Transverse colon (tissue), 3 donors: Measurements from ENCODE around the gene MAP3K3.

Experiments
- EP300 ChIP-seq: sonication (generic); formaldehyde crosslinking; IDR thresholded peaks from one replicate; pipeline ENCODE4 v1.6.1; 2017; ENCODE audit warnings: antibody characterized with exemption, low read depth
- POLR2A ChIP-seq: fragments of 450-650 bp; IDR thresholded peaks from one replicate; pipeline ENCODE4 v1.6.1; 2016; ENCODE audit warnings: antibody characterized with exemption, mild to moderate bottlenecking, moderate library complexity
- TF ChIP-seq, protein P1 (sequence below), 5 experiments: fragments of 200-600 bp in 3 of 5; fragments of 450-650 bp in 2 of 5; sonication (generic) in 3 of 5; IDR thresholded peaks; 1 replicate in 2 of 5; 2 replicates in 3 of 5; pipeline ENCODE4 v1.5.1; 2016 to 2017; ENCODE audit warnings: antibody characterized with exemption in 5 of 5, inconsistent platforms in 3 of 5, mild to moderate bottlenecking in 2 of 5, moderate library complexity in 1 of 5

DNA sequence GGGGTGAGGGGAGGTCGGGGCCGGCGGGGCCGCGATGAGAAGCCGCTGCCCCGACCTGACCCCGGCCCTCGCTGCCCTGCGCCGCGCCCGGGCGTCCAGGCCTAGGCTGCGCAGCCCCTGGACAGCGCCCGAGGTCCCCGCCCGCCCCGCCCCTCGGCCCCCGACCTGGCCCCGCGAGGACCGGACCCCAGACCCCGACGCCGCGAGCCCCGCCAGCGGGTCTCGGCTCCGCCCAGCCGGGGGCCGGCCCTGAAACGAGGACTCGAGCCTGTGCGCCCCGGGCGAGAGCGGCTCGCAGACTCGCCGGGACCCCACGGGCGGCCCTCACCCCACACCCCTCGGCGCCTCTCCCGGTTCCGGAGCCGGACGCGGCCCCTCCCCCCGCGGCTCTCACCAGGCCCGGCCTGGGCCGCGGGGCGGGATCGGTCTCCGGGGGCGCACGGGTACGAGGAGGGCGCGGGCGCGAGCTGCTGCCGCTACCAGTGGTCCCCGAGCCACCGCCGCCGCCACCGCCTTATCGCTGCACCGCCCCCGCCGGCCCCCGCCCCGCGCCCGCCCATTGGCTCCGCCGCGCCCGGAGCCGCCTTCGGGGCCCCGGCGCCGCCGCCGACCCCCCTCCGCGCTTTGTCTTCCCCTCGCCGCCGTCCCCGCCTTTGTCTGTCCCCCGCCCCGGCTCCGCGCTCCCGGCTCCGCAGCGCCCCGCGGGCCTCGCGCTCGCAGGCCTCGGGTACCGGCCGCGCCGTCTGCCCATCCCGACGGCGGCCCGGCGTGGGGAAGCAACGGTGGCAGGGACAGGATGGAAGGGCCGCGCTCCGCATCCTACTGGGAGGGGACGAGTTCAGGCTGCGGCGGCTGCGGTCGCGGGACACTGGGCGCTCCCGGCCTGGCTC lies 77.7 kb downstream of the MAP3K3 start, which contains the start of gene LIMD2:
- TF ChIP-seq, protein P1, sequence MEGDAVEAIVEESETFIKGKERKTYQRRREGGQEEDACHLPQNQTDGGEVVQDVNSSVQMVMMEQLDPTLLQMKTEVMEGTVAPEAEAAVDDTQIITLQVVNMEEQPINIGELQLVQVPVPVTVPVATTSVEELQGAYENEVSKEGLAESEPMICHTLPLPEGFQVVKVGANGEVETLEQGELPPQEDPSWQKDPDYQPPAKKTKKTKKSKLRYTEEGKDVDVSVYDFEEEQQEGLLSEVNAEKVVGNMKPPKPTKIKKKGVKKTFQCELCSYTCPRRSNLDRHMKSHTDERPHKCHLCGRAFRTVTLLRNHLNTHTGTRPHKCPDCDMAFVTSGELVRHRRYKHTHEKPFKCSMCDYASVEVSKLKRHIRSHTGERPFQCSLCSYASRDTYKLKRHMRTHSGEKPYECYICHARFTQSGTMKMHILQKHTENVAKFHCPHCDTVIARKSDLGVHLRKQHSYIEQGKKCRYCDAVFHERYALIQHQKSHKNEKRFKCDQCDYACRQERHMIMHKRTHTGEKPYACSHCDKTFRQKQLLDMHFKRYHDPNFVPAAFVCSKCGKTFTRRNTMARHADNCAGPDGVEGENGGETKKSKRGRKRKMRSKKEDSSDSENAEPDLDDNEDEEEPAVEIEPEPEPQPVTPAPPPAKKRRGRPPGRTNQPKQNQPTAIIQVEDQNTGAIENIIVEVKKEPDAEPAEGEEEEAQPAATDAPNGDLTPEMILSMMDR (IDR thresholded peaks at IDR 0.05): no peak
- TF ChIP-seq EP300: no peak
- TF ChIP-seq POLR2A: no peak
